Loucy (cell line): Measurements from ENCODE around the gene ULK1.

Source experiments
- EZH2phosphoT487 ChIP-seq: fragments of 200-600 bp; IDR thresholded peaks from 2 replicates; pipeline ENCODE4 v1.6.1; 2018; ENCODE audit warnings: antibody characterized with exemption, mild to moderate bottlenecking, moderate library complexity, borderline replicate concordance
- TF ChIP-seq, protein P1 (sequence below): fragments of 200-600 bp; sonication (generic); conservative IDR thresholded peaks from 2 replicates; pipeline ENCODE4 v1.5.1; 2014; ENCODE audit warnings: mild to moderate bottlenecking, antibody characterized with exemption, low read length

DNA sequence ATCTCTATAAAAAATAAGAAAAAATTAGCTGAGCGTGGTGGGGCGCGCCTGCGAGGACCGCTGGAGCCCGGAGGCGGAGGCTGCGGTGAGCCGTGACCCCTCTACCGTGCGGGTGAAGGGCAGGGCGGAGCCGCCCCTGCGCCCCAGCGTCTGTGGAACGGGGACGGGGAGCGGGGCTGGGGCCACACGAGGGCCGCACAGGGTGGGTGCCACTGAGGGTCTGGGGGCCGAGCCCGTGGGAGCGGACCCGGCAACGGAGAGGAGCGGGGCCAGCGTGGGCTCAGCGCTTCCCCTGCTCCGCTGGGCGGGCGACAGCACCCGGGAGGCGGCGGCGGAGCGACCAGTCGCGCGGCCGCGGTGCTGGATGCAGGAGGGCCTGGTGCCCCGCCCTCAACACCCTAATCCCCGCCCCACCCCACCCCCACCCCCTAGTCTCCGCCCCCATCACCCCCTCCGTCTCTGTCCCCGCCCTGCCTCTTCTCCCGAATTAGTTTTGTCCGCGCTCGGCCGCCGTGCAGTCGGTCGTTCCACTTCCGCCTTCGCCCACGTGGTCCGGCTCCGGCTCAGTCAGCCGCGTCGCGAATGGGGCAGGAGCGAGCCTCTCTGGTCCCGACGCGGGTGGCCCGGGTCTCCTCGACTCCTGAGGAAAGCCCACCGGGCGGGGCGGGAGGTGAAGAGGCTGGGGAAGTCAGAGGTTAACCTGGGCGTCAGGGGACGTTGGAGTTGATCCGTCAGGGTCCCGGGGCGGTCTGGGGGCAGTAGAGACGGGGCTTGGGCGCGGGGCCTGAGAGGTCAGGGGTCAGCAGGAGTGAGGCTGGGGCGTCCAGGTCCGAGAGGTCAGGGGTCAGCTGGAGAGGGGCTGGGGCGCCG is 34.5 kb downstream of the ULK1 start, which contains the start of gene PUS1:
- TF ChIP-seq, protein P1, sequence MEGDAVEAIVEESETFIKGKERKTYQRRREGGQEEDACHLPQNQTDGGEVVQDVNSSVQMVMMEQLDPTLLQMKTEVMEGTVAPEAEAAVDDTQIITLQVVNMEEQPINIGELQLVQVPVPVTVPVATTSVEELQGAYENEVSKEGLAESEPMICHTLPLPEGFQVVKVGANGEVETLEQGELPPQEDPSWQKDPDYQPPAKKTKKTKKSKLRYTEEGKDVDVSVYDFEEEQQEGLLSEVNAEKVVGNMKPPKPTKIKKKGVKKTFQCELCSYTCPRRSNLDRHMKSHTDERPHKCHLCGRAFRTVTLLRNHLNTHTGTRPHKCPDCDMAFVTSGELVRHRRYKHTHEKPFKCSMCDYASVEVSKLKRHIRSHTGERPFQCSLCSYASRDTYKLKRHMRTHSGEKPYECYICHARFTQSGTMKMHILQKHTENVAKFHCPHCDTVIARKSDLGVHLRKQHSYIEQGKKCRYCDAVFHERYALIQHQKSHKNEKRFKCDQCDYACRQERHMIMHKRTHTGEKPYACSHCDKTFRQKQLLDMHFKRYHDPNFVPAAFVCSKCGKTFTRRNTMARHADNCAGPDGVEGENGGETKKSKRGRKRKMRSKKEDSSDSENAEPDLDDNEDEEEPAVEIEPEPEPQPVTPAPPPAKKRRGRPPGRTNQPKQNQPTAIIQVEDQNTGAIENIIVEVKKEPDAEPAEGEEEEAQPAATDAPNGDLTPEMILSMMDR = no peak
- TF ChIP-seq EZH2phosphoT487 = no peak
